22Rv1 (cell line): ENCODE measurements around the gene GTF2I.

Experiments
- CTCF ChIP-seq: fragments of 450-650 bp; IDR thresholded peaks from 2 replicates; pipeline ENCODE4 v1.5.1; 2017; ENCODE audit warnings: mild to moderate bottlenecking
- ZFX ChIP-seq: fragments of 450-650 bp; IDR thresholded peaks from 2 replicates; pipeline ENCODE4 v1.6.1; 2017; ENCODE audit warnings: antibody characterized with exemption, borderline replicate concordance

- TF ChIP-seq CTCF (no peak), ZFX (no peak)
Measured at GRCh38 chr7:74718336-74718735, 60.8 kb downstream of the GTF2I start.
